Tibial nerve (tissue), 4 donors: ENCODE results near the gene HS6ST3.

ENCODE experiments used
- EP300 ChIP-seq, 2 donors: sonication (generic); formaldehyde crosslinking; IDR thresholded peaks; one replicate each; pipeline ENCODE4 v1.6.1; 2017; ENCODE audit warnings: antibody characterized with exemption in 2 of 2, mild to moderate bottlenecking in 1 of 2
- POLR2A ChIP-seq, 2 donors: fragments of 450-650 bp; IDR thresholded peaks; one replicate each; pipeline ENCODE4 v1.6.1; 2017; ENCODE audit warnings: antibody characterized with exemption in 2 of 2, mild to moderate bottlenecking in 2 of 2, moderate library complexity in 2 of 2
- TF ChIP-seq, protein P1 (sequence below), 5 experiments: fragments of 200-600 bp in 3 of 5; fragments of 450-650 bp in 2 of 5; sonication (generic) in 3 of 5; IDR thresholded peaks; one replicate each; pipeline ENCODE4 v1.5.1; 2016 to 2019; ENCODE audit warnings: antibody characterized with exemption in 5 of 5, mild to moderate bottlenecking in 3 of 5, moderate library complexity in 2 of 5

DNA sequence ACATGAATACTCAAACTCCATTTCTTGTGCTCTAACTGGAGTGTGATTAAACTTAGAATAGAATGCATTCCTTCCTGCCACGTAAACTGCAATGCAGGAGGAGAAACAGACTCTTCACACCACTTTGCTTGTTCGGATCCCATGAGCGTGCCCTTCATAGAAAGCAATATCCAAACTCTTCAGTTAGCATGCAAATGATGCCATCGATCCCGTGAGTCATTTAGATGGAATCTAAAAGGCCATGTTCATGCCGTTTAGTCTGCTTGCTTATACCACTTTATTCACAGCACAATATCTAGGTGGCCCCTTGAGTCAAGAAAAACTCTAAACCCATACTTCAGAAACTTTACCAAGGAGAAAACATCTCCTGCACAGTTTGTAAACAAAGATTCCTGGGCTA lies 678.6 kb downstream of the HS6ST3 start:
- TF ChIP-seq, protein P1, sequence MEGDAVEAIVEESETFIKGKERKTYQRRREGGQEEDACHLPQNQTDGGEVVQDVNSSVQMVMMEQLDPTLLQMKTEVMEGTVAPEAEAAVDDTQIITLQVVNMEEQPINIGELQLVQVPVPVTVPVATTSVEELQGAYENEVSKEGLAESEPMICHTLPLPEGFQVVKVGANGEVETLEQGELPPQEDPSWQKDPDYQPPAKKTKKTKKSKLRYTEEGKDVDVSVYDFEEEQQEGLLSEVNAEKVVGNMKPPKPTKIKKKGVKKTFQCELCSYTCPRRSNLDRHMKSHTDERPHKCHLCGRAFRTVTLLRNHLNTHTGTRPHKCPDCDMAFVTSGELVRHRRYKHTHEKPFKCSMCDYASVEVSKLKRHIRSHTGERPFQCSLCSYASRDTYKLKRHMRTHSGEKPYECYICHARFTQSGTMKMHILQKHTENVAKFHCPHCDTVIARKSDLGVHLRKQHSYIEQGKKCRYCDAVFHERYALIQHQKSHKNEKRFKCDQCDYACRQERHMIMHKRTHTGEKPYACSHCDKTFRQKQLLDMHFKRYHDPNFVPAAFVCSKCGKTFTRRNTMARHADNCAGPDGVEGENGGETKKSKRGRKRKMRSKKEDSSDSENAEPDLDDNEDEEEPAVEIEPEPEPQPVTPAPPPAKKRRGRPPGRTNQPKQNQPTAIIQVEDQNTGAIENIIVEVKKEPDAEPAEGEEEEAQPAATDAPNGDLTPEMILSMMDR (IDR thresholded peaks at IDR 0.05) = no peak
- TF ChIP-seq POLR2A (IDR thresholded peaks at IDR 0.05) = no peak
- no peak for TF ChIP-seq EP300 (IDR thresholded peaks at IDR 0.05)
